DND-41 (cell line): ENCODE results near the gene FAM131A.

Experiments
- ATAC-seq: fragments of 200-7000 bp; cut with Tn5 transposase; 3 replicates; pipeline ENCODE4 v1.9.1; 2021; ENCODE audit warnings: low read depth; ENCODE audit not compliant: insufficient read depth
- DNase-seq: peaks from one replicate; pipeline ENCODE4 v3.0.0-alpha.2; 2020
- H2AFZ ChIP-seq: 2 replicates; pipeline ENCODE4 v1.6.0; 2012; ENCODE audit warnings: low read depth, low read length
- H3K27ac ChIP-seq: 2 replicates; pipeline ENCODE4 v1.5.1; 2012; ENCODE audit warnings: low read length, inconsistent platforms
- H3K27me3 ChIP-seq: fragments of 200-600 bp; sonication (generic); 2 replicates; pipeline ENCODE4 v1.6.0; 2012; ENCODE audit warnings: low read length, mild to moderate bottlenecking, inconsistent platforms; ENCODE audit not compliant: insufficient read depth, poor library complexity
- H3K36me3 ChIP-seq: 2 replicates; pipeline ENCODE4 v1.5.1; 2012; ENCODE audit warnings: low read length, inconsistent platforms; ENCODE audit not compliant: insufficient read depth
- H3K4me1 ChIP-seq: 2 replicates; pipeline ENCODE4 v1.5.1; 2012; ENCODE audit warnings: mild to moderate bottlenecking, low read length; ENCODE audit not compliant: insufficient read depth
- H3K4me2 ChIP-seq: 2 replicates; pipeline ENCODE4 v1.6.0; 2012; ENCODE audit warnings: mild to moderate bottlenecking, moderate library complexity, low read length, inconsistent platforms; ENCODE audit not compliant: insufficient read depth
- H3K4me3 ChIP-seq, 2 experiments: fragments of 200-600 bp in 1 of 2; shearing (Covaris generic) in 1 of 2; 2 replicates each; pipeline ENCODE4 v1.5.1; 2012 to 2016; ENCODE audit warnings: inconsistent platforms in 2 of 2, low read length in 2 of 2, mild to moderate bottlenecking in 2 of 2, low read depth in 1 of 2, moderate library complexity in 1 of 2
- H3K79me2 ChIP-seq: 2 replicates; pipeline ENCODE4 v1.6.0; 2012; ENCODE audit warnings: low read length, inconsistent platforms; ENCODE audit not compliant: insufficient read depth
- H3K9ac ChIP-seq: 2 replicates; pipeline ENCODE4 v1.6.0; 2012; ENCODE audit warnings: low read depth, mild to moderate bottlenecking, inconsistent platforms, low read length, moderate library complexity
- H3K9me3 ChIP-seq: 2 replicates; pipeline ENCODE4 v1.5.1; 2012; ENCODE audit warnings: low read length, moderate library complexity, mild to moderate bottlenecking, inconsistent platforms; ENCODE audit not compliant: insufficient read depth, severe bottlenecking
- H4K20me1 ChIP-seq: 2 replicates; pipeline ENCODE4 v1.6.0; 2012; ENCODE audit warnings: low read length; ENCODE audit not compliant: insufficient read depth
- CTCF ChIP-seq: IDR thresholded peaks from 2 replicates; pipeline ENCODE4 v1.5.1; 2012; ENCODE audit warnings: borderline replicate concordance, low read length, moderate library complexity, mild to moderate bottlenecking; ENCODE audit not compliant: poor library complexity, severe bottlenecking; ENCODE audit errors: extremely low read depth
- EZH2 ChIP-seq: IDR thresholded peaks from 3 replicates; pipeline ENCODE4 v1.6.1; 2012; ENCODE audit warnings: borderline replicate concordance, low read depth, mild to moderate bottlenecking, moderate library complexity, low read length, inconsistent platforms; ENCODE audit not compliant: severe bottlenecking

Gene FAM131A

DNA sequence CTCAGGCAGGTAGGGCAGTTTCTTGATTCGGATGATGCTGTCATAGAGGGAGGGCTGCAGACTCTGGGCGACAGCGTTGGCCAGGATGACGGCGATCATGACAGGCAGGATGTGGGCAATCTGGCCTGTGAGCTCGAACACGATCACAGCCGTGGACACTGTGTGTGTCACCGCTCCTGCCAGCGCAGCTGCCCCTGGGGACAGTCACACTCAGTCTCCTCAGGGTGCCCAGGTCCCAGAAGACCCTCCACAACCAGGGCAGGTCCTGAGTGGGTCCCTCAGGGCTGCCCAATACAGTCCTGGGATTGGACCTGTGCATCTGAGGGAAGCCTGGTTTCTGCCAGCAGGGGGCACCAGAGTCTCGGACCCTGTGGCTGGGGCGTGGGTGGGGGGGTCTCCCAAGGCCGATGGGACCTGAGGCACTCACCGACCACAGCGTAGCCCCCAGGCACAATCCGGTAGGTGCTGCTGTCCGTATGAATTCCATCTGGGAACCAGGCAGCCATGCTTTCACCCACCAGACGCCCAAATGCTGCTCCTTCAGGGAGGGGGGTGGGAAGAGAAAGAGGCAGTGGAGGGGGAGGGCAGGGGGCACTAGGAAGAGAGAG is 16.8 kb downstream of the FAM131A start:
- Histone ChIP-seq H3K27me3 (no peaks in the 10 kb centered on the region), H3K27ac (no peak overlapping the region; the same call in 1 of the 2 replicates), H3K79me2 (no peaks in the 10 kb centered on the region), H3K9me3 (no peaks in the 10 kb centered on the region), H2AFZ (no peak overlapping the region), H3K4me3 (no peak overlapping the region), H3K36me3 (peaks cover 14% of the 10 kb centered on the region), H3K4me1 (no peaks in the 10 kb centered on the region), H3K9ac (no peak overlapping the region), H4K20me1 (peaks cover 16% of the 10 kb centered on the region; the same call in 1 of the 2 replicates), H3K4me2 (no peak overlapping the region)
- no peak for TF ChIP-seq EZH2
- peak; percentile 78 for TF ChIP-seq CTCF
- peak; percentile 79 for ATAC-seq
- peak; percentile 57 for DNase-seq

- Histone ChIP-seq H3K36me3 (peaks cover 14% of the 10 kb centered on the region), H3K27me3 (no peaks in the 10 kb centered on the region), H3K27ac (no peak overlapping the region), H4K20me1 (peaks cover 16% of the 10 kb centered on the region; the same call in 1 of the 2 replicates), H3K4me1 (no peaks in the 10 kb centered on the region), H3K4me3 (no peak overlapping the region), H3K4me2 (no peak overlapping the region), H2AFZ (no peak overlapping the region), H3K79me2 (no peaks in the 10 kb centered on the region), H3K9ac (no peak overlapping the region), H3K9me3 (no peaks in the 10 kb centered on the region)
- DNase-seq (no peak), ATAC-seq (no peak)
- TF ChIP-seq EZH2 (no peak), CTCF (no peak)
These were observed 17.4 kb downstream of the FAM131A start for GRCh38 chr3:184354754-184355153.

GRCh38 chr3:184355261-184356040 is 18.1 kb downstream of the FAM131A start:
- ATAC-seq: no peak
- H3K27ac ChIP-seq: no peak overlapping the region
- H3K9me3 ChIP-seq: no peaks in the 10 kb centered on the region
- no peaks in the 10 kb centered on the region for H3K27me3 ChIP-seq
- H3K4me3 ChIP-seq: no peak overlapping the region
- peaks cover 21% of the 10 kb centered on the region for H4K20me1 ChIP-seq
- H3K9ac ChIP-seq: no peak overlapping the region
- H3K36me3 ChIP-seq: peaks cover 14% of the 10 kb centered on the region
- no peak for DNase-seq
- no peaks in the 10 kb centered on the region for H3K79me2 ChIP-seq
- TF ChIP-seq CTCF (no peak), EZH2 (no peak)
- H3K4me1 ChIP-seq: peaks cover 6% of the 10 kb centered on the region
- H3K4me2 ChIP-seq: no peak overlapping the region
- no peak overlapping the region for H2AFZ ChIP-seq
